ENCODE measurements around the gene MMP13.
"Not testable (repeated sequence)": the region's sequence is repeated elsewhere in the genome, so short reads cannot be mapped to it uniquely, and the experiment has no call there.

Gene MMP13

DNA sequence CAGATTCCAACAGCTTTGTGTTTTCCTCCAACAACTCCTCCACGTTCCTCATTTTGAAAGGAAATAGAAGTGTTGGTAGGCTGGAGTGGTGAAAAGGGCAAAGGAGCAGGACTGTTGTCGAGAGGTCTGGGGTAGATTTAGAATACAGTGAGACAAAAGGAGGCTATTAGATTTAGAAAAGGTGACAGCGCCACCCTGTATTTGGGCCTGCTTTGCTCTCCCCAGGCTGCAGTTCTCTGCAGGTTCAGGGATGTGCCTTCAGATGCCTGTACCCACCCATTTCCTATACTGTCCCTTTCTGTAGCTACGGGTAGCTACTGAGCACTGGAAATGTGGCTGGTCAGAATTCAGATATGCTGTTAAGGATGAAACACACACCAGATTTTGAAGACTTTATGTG lies 20.8 kb downstream of the MMP13 start:
- no peak for DNase-seq

DNA sequence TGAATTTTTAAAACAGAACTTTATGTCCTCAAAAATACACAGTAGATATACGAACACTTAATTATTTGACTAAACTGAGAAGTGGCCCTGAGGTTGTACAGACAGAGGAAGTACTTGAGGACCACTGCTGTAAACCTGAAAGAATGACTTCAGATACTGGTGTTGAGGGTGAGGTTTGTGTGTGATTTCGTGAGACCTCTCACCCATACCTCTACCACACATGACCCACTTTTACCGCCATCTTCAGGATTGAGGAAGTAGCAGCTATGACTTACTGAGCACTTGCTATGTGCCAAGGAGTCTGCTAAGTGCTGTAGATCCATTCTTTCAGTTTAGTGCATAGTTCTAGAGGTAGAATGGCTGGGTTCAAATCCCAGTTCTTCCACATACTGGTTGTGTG lies 21.9 kb downstream of the MMP13 start:
- no peak for DNase-seq

DNA sequence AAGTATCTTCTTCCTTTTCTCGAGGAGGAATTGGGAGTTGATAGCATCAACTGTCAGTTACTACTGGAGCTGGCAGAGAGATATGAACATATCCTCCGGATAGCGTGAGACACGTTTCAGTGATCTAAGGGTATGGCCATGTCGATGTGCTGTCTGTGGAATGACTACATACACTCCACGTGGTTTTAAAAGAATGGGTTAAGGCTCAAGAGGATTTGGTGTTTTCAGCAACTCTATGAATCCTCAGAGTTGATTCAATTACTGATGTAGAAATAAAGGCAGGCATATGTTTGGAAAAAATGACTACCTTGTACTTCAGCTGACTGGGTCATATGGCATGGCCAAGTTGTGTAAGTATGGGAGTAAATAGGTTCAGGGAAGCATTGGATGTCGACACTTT lies 22.9 kb downstream of the MMP13 start:
- DNase-seq, result no peak

DNA sequence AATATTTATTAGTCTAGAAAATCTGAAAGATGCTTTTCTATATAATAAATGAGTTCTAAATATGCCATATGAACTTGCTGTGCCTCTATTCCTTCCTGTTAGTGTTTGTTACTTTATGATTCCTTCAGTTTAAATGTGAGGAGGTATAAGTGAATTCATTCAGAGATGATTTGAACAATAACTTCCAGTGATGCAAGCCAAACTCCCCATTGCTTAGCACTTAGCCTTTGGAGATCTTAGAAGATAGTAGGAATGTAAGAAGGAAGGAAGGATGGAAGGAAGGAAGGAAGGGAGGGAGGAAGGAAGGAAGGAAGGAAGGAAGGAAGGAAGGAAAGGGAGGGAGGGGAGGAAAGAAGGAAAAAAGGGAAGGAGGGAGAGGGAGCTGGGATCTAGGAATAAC lies 25.1 kb downstream of the MMP13 start:
- DNase-seq, result no peak

DNA sequence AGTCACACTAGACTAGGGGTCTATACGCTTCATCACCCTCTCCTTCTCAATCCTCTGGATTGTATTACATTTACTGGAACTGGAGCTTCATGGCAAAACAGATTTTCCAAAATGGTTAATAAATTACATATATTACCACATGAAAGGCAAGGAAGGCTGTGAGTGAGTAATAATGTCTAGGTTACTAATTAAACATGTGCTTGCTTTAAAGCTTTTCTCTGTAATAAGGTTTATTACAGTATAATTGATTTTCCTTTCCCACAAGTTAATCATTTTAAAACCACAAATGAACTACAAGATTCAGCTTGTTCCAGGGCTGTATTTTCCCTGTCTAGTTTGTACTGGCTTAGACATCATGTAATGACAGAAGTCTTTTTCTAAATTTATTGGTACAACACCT lies 25.6 kb downstream of the MMP13 start:
- peak in 1 of 3 experiments; percentile 13 for DNase-seq

DNA sequence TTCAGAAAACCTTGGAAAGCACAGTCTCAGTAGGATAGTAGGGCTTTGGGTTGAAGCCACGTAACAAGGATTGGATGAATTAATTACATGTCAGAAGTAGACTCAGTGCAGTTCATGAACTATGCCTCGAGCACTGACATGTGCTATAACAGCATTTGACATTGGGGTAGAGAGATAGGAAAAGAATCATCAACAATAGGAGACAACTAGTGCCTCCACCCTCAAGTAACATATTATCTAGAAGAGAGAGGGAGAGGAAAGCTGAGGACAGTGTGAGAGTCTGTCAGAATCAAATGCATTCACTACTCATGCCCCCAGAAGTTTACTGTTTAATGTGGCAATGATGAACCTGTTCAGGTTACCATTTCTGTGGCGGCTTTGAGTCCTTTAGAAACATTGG lies 26.4 kb downstream of the MMP13 start:
- no peak for DNase-seq

DNA sequence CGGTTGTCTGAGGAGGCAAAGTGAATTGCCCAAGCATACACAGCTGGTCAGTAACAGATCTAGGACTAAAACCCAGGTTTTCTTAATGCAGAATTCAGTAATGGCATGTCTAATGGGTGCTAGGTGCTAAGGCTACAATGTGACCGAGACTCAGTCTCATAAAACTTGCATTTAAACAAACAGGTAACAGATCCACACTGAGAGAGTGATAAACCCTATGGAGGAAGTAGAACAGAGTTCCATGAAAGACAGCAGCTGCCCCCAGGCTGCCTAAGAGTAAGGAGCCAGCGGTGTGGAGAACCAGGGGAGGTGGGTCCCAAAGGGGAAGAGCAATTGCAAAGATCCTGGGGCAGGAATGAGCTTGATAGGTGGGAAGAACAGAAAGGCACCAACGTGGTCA lies 27.3 kb downstream of the MMP13 start:
- no peak for DNase-seq

DNA sequence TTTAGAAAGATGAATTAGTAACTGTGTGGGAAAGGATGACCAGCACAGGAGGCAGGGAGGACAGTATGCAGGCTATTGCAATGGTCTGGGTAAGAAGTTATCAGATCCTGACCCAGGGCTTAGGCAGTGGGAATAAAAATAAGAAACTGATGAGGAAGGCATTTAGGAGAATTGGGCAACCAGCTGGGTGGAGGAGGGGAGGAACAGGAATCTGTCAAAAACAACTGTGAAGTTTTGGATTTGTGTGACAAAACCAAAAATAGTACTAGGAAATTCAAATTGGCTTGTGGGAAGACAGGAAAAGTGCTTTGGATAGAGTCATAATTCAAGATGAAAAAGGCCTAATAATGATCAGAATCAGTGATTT lies 27.9 kb downstream of the MMP13 start:
- DNase-seq, result no peak

DNA sequence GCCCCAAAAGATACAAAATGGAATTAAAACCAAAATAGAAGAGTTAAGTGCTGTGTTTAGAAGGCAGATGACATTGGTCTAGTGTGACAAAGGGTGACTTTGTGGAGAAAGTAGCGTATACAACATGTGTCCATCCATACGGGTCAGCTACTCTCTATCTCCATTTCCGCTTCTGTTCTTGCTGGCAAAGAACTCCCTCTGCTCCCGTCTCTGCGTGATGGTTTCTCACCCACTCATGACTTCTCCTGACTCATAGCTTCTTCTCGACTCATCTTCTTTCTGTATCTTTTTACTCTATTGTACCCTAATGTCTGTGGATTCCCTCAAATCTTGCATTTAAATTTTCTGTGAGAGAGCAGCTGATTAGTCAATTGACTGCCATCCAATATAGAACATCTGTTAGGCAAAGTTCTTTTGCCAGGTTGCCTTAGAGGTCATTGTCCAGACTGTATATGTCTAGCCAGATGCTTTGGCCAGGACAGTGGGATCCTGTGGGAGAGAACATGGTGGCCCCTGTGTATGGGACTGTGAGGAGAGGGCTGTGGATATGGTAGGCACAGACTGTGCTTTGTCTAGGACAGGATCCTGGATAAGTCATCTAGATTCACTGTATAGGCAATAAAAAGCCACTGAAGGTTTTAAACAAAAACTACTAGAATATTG lies 28.4 kb downstream of the MMP13 start:
- DNase-seq, result no peak

DNA sequence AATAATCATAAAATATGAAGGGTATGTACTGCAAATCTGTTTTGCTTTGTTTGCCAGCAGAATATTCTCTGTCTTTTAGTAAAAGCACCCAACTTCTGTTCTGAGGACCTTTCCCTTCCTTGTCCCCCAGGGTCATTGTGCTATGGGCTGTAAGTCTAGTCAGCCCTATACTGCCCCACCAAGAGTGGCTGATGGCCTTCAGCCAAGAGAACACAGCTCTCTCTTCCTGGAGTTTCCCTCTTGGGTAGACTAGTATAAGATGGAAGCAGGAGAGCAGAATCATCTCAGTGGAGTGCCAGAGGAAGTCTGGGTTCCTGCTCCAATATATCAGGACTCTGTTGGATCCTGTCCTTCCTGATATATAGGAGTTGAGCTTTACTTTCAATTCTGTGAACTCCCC lies 29.0 kb downstream of the MMP13 start:
- no peak for DNase-seq

DNA sequence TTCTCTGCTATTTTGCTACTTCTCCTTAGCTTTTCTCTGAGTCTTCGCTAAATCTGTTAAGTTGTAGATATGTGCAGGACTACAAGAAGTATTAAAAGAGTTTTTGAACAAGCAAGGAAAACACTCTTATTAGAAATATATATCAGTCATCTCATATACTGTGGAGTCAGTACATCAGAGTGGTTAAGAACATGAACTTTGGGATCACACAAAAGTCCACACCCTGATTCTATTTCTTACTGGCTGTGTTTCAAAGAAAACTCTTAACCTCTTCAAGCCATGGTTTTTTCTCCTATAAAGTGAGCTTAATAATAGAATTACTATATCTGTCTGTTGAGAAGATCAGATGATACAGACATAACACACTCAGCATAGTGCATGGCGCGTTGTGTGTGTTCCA lies 29.5 kb downstream of the MMP13 start:
- DNase-seq, result no peak

DNA sequence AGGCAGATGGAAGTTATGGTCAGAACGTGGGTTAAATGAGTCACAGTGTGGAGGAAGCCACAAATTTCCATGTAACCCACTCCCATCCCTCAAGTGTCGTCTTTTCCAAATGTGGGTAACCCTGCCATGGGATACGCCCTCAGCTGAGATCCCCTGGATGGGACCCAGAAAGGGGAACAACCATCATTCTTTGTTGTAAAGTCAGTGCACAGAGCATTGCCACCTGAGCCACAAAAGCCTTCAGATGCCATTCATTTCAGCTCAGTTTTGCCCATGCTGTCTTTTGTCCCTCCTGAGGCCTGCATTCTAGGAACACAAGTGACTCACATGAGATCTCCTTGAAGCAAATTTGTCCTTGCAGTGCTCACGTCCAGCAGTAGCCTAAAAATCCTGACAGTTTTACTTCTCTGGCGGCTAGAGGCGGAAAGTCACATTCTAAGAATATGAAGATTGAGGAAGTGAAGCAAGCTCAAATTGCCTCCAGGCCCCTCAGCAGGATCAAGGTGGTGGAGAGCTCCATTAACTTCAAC lies 30.6 kb downstream of the MMP13 start:
- no peak for DNase-seq

DNA sequence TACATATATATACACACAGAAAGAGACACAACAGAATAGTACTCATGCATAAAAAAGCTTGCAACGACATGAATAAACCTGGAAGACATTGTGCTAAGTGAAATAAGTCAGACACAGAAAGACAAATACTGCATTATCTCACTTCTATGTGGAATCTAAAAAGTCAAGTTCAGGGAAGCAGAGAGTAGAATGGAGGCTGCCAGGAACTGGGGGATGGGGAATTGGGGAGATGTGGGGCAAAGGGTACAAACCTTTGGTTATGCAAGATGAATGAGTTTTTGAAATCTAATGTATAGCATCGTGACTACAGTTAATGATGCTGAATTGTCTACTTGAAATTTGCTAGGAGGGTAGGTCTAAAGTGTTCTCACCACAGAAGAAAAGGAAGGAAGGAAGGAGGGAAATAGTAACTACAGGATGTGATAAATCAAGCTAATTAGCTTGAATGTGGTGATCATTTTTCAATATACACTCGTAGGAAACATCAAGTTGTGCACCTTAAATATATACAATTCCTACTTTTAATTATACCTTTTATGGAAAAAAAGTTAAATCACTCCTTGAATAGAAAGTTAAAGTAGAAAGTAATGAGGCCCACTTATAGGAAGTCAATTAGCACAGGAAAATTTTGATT lies 33.8 kb downstream of the MMP13 start:
- DNase-seq, result no peak

DNA sequence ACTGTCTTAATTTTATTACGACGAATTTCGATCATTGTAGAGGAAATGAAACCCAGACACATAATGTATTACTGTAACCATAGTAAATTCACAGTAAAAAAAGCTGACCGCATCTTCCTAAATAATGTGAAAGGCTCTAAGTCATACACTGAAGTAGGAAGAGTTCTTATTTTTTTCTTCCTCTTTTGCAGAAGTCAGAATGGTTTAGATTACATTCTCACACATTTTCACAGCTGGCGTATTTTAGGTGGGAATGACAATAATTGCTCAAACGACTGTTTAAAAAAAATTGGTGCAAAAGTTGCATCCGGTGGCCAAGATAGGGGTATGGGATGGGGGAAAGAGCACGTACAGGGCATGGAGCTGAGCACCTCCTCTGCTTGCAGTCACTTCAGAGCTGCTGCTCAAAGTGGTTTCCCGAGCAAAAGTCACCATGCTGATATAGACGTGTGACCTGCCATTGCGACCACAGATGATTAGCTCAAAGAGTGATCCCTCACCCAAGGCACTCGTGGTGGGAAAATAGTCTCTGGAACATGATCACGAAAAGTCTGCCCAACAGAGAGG lies 35.3 kb downstream of the MMP13 start:
- DNase-seq, result no peak

DNA sequence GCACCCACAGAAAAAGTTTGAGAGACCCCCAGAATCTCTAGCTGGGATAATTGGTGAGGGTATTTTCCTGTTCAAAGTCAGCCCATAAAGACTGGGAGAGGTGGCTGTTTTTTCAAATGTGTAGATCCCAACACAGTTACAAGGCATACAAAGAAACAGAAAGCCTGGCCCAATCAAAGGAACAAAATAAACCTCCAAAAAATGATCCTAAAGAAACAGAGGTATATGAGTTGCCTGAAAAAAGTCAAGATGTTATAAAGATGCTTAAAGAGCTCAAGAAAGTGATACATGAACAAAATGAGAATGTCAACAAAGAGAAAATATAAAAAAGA lies 40.5 kb downstream of the MMP13 start:
- no peak for DNase-seq

DNA sequence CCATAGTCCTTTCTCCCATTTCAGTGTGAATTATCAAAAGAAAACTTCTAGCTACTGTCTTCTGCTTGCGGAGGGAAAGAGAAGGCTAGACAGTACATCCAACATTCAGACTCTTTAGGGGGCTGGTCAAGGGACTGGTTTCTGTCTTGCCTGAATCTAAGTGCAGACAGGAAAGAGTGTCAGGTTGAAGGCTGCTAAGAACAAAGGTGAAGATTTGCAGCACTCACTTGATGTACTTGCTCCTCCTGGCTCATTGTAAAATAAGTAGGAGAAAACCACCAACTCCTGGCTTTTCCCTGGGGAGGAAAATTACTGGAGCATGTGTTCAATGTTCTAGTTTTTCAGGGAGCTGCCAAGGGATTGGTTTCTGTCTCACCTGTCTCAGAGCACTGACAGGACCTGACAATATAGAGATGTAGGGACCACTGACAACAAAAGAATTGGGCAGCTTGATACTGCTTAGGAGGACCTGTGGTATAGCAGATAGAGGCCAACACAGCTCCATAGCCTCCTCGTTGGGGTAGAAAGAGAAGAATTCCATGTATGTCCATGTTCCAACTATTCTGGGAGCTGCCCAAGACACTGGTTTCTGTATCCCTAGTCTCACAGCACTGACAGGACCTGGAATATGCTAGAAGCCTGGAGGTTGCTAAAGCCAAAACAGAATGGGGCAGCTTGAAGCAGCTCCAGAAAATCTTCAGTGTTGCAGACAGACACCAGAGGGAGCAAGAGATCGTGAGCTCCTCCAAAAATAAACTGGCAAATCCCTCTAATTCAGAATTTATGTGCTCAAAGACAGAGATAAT lies 41.1 kb downstream of the MMP13 start:
- DNase-seq, result peak in 2 of 3 experiments; percentile 3 to 27

DNA sequence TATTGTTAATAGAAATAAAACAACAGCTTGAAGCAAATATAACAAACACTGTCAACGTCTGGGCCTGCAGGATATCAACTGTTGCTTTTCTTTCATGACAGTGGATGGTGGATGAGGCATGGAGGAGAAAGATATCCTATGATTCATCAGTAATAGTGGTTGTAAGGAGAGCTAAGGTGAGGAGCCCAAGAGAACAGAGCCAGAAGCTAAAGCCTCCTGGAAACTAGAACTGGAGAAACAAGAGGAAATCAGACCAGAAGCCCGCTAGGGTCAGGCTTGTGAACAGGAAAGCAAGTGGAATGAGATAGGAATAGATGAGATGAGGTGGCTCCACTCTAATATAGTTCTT lies 43.1 kb downstream of the MMP13 start:
- DNase-seq, result peak in 1 of 3 experiments; percentile 62

DNA sequence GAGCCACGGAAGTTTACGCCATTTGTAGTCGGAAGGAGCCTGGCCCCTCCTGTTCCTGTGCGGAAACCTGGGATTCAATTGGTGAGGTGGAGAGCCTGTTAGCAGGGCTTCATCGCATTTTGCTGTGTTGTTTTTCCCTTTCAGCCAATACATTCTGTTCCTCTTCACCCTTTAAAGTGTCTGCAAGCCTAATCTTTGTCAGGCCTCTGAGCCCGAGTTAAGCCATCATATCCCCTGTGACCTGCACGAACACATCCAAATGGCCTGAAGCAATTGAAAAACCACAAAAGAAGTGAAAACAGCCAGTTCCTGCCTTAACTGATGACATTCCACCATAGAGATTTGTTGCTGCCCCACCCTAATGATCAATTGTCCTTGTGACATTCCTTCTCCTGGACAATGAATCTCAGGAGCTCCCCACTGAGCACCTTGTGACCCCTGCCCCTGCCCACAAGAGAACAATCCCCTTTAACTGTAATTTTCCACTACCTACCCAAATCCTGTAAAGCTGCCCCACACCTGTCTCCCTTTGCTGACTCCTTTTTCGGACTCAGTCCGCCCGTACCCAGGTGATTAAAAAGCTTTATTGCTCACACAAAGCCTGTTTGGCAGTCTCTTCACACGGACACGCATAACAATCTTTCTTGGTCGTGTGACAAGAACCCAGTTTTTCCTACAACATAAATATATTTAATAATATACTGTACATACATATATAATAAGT lies 43.6 kb downstream of the MMP13 start:
- DNase-seq, result no peak

DNA sequence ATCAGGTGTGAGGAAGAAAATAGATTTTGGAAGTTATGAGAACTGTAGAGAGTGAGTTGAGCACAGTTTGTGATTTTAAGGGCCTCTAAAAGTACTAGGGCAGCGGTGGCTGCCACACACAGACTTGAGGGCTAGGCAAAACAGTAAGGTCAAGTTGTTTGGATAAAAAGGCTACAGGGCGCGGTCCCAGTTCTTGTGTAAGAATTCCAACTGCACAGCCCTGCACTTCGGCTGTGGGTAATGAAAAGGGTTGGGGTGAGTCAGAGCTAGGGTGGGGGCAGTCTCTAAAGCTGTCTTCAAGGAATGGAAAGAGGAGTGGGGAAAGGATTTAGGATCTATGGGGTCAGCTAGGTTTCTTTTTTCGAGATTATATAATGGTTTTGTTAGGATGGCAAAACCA lies 49.7 kb downstream of the MMP13 start:
- DNase-seq, result not testable (repeated sequence)

DNA sequence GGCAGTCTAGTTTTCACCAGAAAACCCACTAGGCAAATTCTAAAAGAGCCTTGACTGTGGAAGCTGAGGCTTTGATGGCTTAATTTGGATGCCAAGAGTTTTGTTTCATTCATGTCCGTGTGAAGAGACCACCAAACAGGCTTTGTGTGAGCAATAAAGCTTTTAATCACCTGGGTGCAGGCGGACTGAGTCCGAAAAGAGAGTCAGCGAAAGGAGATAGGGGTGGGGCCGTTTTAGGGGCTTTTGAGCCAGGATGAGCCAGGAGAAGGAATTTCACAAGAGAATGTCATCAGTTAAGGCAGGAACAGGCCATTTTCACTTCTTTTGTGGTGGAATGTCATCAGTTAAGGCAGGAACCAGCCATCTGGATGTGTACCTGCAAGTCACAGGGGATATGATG lies 51.6 kb downstream of the MMP13 start:
- not testable (repeated sequence) for DNase-seq

DNA sequence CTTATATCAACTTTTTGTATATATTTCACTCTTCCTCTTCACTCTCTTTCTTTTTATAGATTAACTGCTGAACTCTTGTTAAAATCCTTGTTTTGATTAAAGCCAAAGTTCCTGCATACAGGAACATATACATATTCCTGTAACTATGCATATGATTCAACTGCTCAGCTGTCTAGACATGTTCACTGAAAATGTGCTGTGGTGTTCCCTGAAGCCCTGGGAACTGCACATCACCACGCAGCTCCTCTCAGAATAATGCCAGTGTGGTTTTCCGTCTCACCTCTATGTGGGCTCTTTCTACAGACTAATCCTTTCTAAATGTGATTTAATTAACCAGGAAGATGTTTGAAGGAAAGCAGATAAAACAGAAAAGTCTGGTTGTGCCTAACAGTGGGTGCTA lies 55.2 kb downstream of the MMP13 start:
- DNase-seq, result no peak
